K562 (cell line): ENCODE data around the gene SYTL2. TPM values are rescaled to one million over a fixed set of nuclear protein-coding genes. Genes with fewer than 3 reads are reported as not detected.
A peak's percentile ranks its signal among the peaks of the same experiment; 100 is the strongest.

Experiments
- ATAC-seq: fragments of 200-7000 bp; cut with Tn5 transposase; 3 replicates; pipeline ENCODE4 v1.9.1; 2020; ENCODE audit warnings: moderate library complexity
- BruUV-seq: library from RNA; stranded (reverse); fragments of 400-500 nt; replicated peaks from 2 replicates; lab custom pipeline; 2021; lab: Mats Ljungman, UMichigan
- CTCF ChIA-PET: fragments of 300-600 bp; formaldehyde crosslinking; extraction: SDS; loops from one replicate; lab custom pipeline; 2021; ENCODE audit warnings: low intra/inter-chr PET ratio; lab: Yijun Ruan, JAX
- POLR2A ChIA-PET: fragments of 300-600, 350-650 bp; sonication (Branson Sonifier 250); formaldehyde crosslinking; extraction: SDS; loops from one replicate; lab custom pipeline; 2021; ENCODE audit warnings: antibody characterized with exemption, inconsistent platforms; lab: Yijun Ruan, JAX
- DNase-seq, 4 experiments: peaks; one replicate each; pipeline versions ENCODE4 v3.0.0 to v3.0.0-alpha.2; 2011 to 2018; ENCODE audit warnings: low spot score in 3 of 4, mixed read lengths in 3 of 4; ENCODE audit errors: extremely low read depth in 1 of 4
- FAIRE-seq: peaks from 2 replicates; lab custom pipeline; 2011; peaks lifted over from hg19 to GRCh38; lab: Jason Lieb, UNC
- H2AFZ ChIP-seq: 2 replicates; pipeline ENCODE4 v1.6.0; 2011; ENCODE audit warnings: low read depth, low read length, control low read depth, inconsistent platforms
- H3K27ac ChIP-seq: fragments of 200-600 bp; 3 replicates; pipeline ENCODE4 v1.8.0; 2011; ENCODE audit warnings: low read depth, mild to moderate bottlenecking, control low read depth, inconsistent platforms, low read length, moderate library complexity, mixed read lengths; ENCODE audit errors: extremely low read depth
- H3K27me3 ChIP-seq, 2 experiments: fragments of 300-600 bp in 1 of 2; 2 replicates in 1 of 2; 3 replicates in 1 of 2; pipeline versions ENCODE4 v1.6.0 to v1.8.0; 2011; ENCODE audit warnings: inconsistent platforms in 2 of 2, low read length in 2 of 2, mild to moderate bottlenecking in 1 of 2, mixed read lengths in 1 of 2, moderate library complexity in 1 of 2; ENCODE audit not compliant: control insufficient read depth in 2 of 2, insufficient read depth in 2 of 2
- H3K36me3 ChIP-seq: fragments of 300-600 bp; 3 replicates; pipeline ENCODE4 v1.8.0; 2011; ENCODE audit warnings: mild to moderate bottlenecking, low read length, inconsistent platforms; ENCODE audit not compliant: control insufficient read depth, insufficient read depth
- H3K4me1 ChIP-seq, 2 experiments: fragments of 200-600 bp in 1 of 2; replicated peaks in 1 of 2; 2 replicates in 1 of 2; 3 replicates in 1 of 2; pipeline versions ENCODE4 v1.5.1 to v1.8.0; 2011; ENCODE audit warnings: inconsistent platforms in 2 of 2, low read length in 2 of 2, mild to moderate bottlenecking in 1 of 2, mixed read lengths in 1 of 2, moderate library complexity in 1 of 2; ENCODE audit not compliant: control insufficient read depth in 2 of 2, insufficient read depth in 2 of 2
- H3K4me2 ChIP-seq: 2 replicates; pipeline ENCODE4 v1.6.1; 2011; ENCODE audit warnings: low read length, control low read depth, inconsistent platforms, mixed read lengths; ENCODE audit not compliant: insufficient read depth
- H3K4me3 ChIP-seq: fragments of 200-600 bp; sonication (generic), shearing (Covaris generic); 2 replicates; pipeline ENCODE4 v1.5.1; 2016; ENCODE audit warnings: control low read depth, inconsistent platforms
- H3K79me2 ChIP-seq: fragments of 200-600 bp; 3 replicates; pipeline ENCODE4 v1.8.0; 2011; ENCODE audit warnings: low read length, inconsistent platforms; ENCODE audit not compliant: control insufficient read depth, insufficient read depth
- H3K9ac ChIP-seq, 2 experiments: 2 replicates each; pipeline versions ENCODE4 v1.6.0 to v1.6.1; 2011; ENCODE audit warnings: low read depth in 2 of 2, low read length in 2 of 2, control low read depth in 1 of 2, inconsistent platforms in 1 of 2, mild to moderate bottlenecking in 1 of 2, mixed read lengths in 1 of 2; ENCODE audit not compliant: insufficient read depth in 1 of 2
- H3K9me1 ChIP-seq: one replicate; pipeline ENCODE4 v1.6.0; 2011; ENCODE audit warnings: inconsistent platforms, mild to moderate bottlenecking, low read length, moderate library complexity; ENCODE audit not compliant: control insufficient read depth, insufficient read depth
- H3K9me3 ChIP-seq: replicated peaks from 2 replicates; pipeline ENCODE4 v1.5.1; 2011; ENCODE audit warnings: low read depth, low read length, inconsistent platforms; ENCODE audit not compliant: control insufficient read depth, insufficient read depth
- H4K20me1 ChIP-seq: replicated peaks from 2 replicates; pipeline ENCODE4 v1.6.1; 2011; ENCODE audit warnings: low read length, inconsistent platforms, mixed read lengths; ENCODE audit not compliant: control insufficient read depth, insufficient read depth
- KLF13 ChIP-seq: fragments of 450-650 bp; IDR thresholded peaks from 2 replicates; pipeline ENCODE4 v1.6.1; 2016; ENCODE audit warnings: missing genetic modification characterization, low read depth, mild to moderate bottlenecking, missing compliant biosample characterization, moderate library complexity, borderline replicate concordance
- MCM5 ChIP-seq: fragments of 450-650 bp; IDR thresholded peaks from 2 replicates; pipeline ENCODE4 v1.6.1; 2016; ENCODE audit warnings: low read depth
- RAD21 ChIP-seq, 2 experiments: fragments of 250-450 bp in 1 of 2; fragments of 450-650 bp in 1 of 2; sonication (Bioruptor Pico) in 1 of 2; formaldehyde crosslinking in 1 of 2; IDR thresholded peaks in 1 of 2; conservative IDR thresholded peaks in 1 of 2; 2 replicates each; pipeline versions ENCODE4 v1.4.0 to v1.8.0; 2020 to 2022; ENCODE audit warnings: mild to moderate bottlenecking in 2 of 2, moderate library complexity in 1 of 2
- SMC3 ChIP-seq: conservative IDR thresholded peaks from 2 replicates; pipeline ENCODE4 v1.6.1; 2011; ENCODE audit warnings: low read depth, low read length, improper control_type of control experiment; ENCODE audit not compliant: insufficient read depth
- WGBS: fragments of 100-300 bp; shearing (Covaris generic); methylation state at CpG from one replicate; pipeline ENCODE4 v1.1.6; 2016; ENCODE audit warnings: low coverage, mixed read lengths; ENCODE audit not compliant: insufficient coverage; ENCODE audit errors: missing lambda C conversion rate; 5-methylcytosine and 5-hydroxymethylcytosine counted together
- in situ Hi-C: fragments of 300-500 bp; cut with MboI; formaldehyde crosslinking; loops from 4 replicates; pipeline ENCODE4 v1.15.0; 2018; ENCODE audit warnings: inconsistent platforms, mixed read lengths
- intact Hi-C: fragments of 100-400 bp; cut with micrococcal nuclease; formaldehyde crosslinking; loops from 2 replicates; pipeline ENCODE4 v1.14.2; 2022
- polyA plus RNA-seq, 8 experiments: library from polyadenylated mRNA; depleted of rRNA in 4 of 8; stranded (reverse) in 5 of 8; unstranded in 3 of 8; fragments of >200 nt; fragmentation: Nextera tagmentation in 2 of 8; fragmentation: Illumina TruSeq in 1 of 8; extraction: Ambion mirVana in 2 of 8; extraction: Trizol in 1 of 8; gene quantifications; 2 replicates each; pipeline versions ENCODE4 v1.2.1 to v1.2.3, GENCODE V29; 2011 to 2014; ENCODE audit warnings: inconsistent platforms in 1 of 8, missing spikeins in 1 of 8
- total RNA-seq, 7 experiments: library from RNA; depleted of rRNA in 6 of 7; stranded (reverse); fragments of >200 nt in 6 of 7; fragmentation: Illumina TruSeq in 2 of 7; extraction: Trizol in 2 of 7; gene quantifications; 2 replicates each; pipeline versions ENCODE4 v1.2.1 to v1.2.3, GENCODE V29; 2011 to 2021; ENCODE audit warnings: low replicate concordance in 1 of 7
- TF ChIP-seq, protein P1 (sequence below), 3 experiments: IDR thresholded peaks in 2 of 3; conservative IDR thresholded peaks in 1 of 3; 2 replicates each; pipeline ENCODE4 v1.5.1; 2011 to 2012; ENCODE audit warnings: low read length in 3 of 3, mild to moderate bottlenecking in 3 of 3, control low read depth in 2 of 3, improper control_type of control experiment in 1 of 3, inconsistent platforms in 1 of 3, low read depth in 1 of 3, mixed read lengths in 1 of 3, moderate library complexity in 1 of 3; ENCODE audit not compliant: insufficient read depth in 2 of 3
- TF ChIP-seq, protein P2 (sequence below): IDR thresholded peaks from 2 replicates; pipeline ENCODE4 v1.6.1; 2016; ENCODE audit warnings: missing genetic modification characterization, missing compliant biosample characterization

SYTL2 gene
- total and polyA plus RNA-seq, 9 of the 15 experiments (the other 6 are each of a cell fraction or from before 2014, with no cell fraction given): 0.05 to 0.57 (median 0.35) TPM

DNA sequence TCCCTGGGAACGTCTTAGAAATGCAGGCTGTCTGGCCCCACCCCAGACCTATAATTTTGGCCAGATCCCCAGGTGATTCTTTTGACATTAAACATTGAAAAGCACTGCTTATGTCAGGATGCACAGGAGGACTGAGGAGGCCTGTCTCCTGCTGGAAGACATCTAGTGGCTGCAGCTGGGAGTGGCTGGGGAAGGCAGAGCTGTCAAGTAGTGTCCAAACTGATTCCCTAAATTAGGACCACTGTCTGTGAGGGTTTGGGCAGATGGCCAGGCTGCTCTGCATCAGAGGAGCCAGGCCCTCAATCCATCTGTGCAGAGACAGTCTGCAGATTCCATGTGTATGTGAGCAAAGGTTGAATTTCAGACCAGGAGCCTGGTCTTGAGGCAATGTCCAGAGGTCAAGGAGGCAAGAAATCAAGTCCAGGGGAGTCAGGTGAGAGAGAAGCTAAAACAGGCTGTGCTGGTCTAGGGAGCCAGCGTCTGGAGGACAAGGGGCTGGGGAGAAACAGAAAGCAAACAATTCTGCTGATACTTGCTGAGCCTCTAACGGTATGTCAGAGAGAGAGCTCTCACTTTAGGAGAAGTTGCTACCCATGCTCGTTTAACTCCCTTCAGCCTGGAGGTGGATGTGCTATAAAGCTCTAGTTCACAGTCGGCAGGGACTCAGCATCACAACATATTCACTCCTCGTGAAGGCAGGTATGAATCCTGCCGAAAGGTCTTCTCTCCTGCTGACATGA, 15.3 kb upstream of the SYTL2 start:
- 1% methylated on average over 7 of the region's 7 CpGs for WGBS
- TF ChIP-seq RAD21 (CRISPR knock-in tag; conservative IDR thresholded peaks at IDR 0.05 in 1 of 2, IDR thresholded peaks at IDR 0.05 in 1 of 2) (peak; percentile 23 to 53), KLF13 (tag) (no peak), SMC3 (peak; percentile 47; the same call in 1 of the 2 replicates), MCM5 (no peak)
- TF ChIP-seq, protein P1, sequence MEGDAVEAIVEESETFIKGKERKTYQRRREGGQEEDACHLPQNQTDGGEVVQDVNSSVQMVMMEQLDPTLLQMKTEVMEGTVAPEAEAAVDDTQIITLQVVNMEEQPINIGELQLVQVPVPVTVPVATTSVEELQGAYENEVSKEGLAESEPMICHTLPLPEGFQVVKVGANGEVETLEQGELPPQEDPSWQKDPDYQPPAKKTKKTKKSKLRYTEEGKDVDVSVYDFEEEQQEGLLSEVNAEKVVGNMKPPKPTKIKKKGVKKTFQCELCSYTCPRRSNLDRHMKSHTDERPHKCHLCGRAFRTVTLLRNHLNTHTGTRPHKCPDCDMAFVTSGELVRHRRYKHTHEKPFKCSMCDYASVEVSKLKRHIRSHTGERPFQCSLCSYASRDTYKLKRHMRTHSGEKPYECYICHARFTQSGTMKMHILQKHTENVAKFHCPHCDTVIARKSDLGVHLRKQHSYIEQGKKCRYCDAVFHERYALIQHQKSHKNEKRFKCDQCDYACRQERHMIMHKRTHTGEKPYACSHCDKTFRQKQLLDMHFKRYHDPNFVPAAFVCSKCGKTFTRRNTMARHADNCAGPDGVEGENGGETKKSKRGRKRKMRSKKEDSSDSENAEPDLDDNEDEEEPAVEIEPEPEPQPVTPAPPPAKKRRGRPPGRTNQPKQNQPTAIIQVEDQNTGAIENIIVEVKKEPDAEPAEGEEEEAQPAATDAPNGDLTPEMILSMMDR (IDR thresholded peaks at IDR 0.05 in 2 of 3, conservative IDR thresholded peaks at IDR 0.05 in 1 of 3; ENCODE audit: insufficient read depth in 2 of 3, low read depth in 1 of 3, low read length in 3 of 3): peak; percentile 31 to 48 (median 43); a peak in 4 of 6 replicates
- TF ChIP-seq, protein P2, sequence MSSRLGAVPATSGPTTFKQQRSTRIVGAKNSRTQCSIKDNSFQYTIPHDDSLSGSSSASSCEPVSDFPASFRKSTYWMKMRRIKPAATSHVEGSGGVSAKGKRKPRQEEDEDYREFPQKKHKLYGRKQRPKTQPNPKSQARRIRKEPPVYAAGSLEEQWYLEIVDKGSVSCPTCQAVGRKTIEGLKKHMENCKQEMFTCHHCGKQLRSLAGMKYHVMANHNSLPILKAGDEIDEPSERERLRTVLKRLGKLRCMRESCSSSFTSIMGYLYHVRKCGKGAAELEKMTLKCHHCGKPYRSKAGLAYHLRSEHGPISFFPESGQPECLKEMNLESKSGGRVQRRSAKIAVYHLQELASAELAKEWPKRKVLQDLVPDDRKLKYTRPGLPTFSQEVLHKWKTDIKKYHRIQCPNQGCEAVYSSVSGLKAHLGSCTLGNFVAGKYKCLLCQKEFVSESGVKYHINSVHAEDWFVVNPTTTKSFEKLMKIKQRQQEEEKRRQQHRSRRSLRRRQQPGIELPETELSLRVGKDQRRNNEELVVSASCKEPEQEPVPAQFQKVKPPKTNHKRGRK (tag): no peak
- no peak overlapping the region for H3K9ac ChIP-seq
- ATAC-seq: peak; percentile 90
- H3K4me3 ChIP-seq: no peak overlapping the region
- H3K79me2 ChIP-seq: no peaks in the 10 kb centered on the region
- DNase-seq: peak in 2 of 4 experiments; percentile 26 to 35
- intact Hi-C loops: loop anchor here (10.0 kb wide), 1 partner anchor 231 kb away; no protein-coding TSS in a partner anchor
- BruUV-seq: no TSS peak
- H3K27me3 ChIP-seq: peaks cover 14 to 21% of the 10 kb centered on the region in 2 experiments
- in situ Hi-C loops: no loop called here
- H3K9me3 ChIP-seq: no peaks in the 10 kb centered on the region
- H3K4me1 ChIP-seq: no peaks in the 10 kb centered on the region
- no peaks in the 10 kb centered on the region for H3K9me1 ChIP-seq
- H3K4me2 ChIP-seq: no peak overlapping the region
- no peaks in the 10 kb centered on the region for H3K36me3 ChIP-seq
- no peak overlapping the region for H3K27ac ChIP-seq
- POLR2A ChIA-PET: interaction anchor here (0.7 kb wide), 1 partner anchor 904 kb away, joined by 3 read pairs; no protein-coding TSS in a partner anchor
- no peak overlapping the region for H2AFZ ChIP-seq
- no peaks in the 10 kb centered on the region for H4K20me1 ChIP-seq
- CTCF ChIA-PET: no interaction called here
- FAIRE-seq: no peak
